IgD-negative memory B cell (primary cell): Measurements from ENCODE around the gene PLXNA3. TPM values are rescaled to one million over a fixed set of nuclear protein-coding genes. Genes with fewer than 3 reads are reported as not detected.

Experiments used
- H3K27ac Mint-ChIP-seq, 3 donors: one replicate each; pipeline ENCODE4 v1.8.0; 2020 to 2022; ENCODE audit warnings: mild to moderate bottlenecking in 3 of 3, mixed read lengths in 3 of 3, moderate library complexity in 1 of 3
- H3K27me3 Mint-ChIP-seq: one replicate; pipeline ENCODE4 v1.8.0; 2021; ENCODE audit warnings: mixed read lengths
- H3K36me3 Mint-ChIP-seq: one replicate; pipeline ENCODE4 v1.8.0; 2020; ENCODE audit warnings: mild to moderate bottlenecking, mixed read lengths
- H3K4me1 Mint-ChIP-seq, 3 donors: one replicate each; pipeline ENCODE4 v1.8.0; 2020 to 2022; ENCODE audit warnings: mixed read lengths in 3 of 3, mild to moderate bottlenecking in 1 of 3
- H3K4me3 Mint-ChIP-seq, 4 donors: one replicate each; pipeline ENCODE4 v1.8.0; 2020 to 2022; ENCODE audit warnings: mild to moderate bottlenecking in 4 of 4, mixed read lengths in 4 of 4, moderate library complexity in 3 of 4
- H3K9me3 Mint-ChIP-seq, 3 donors: one replicate each; pipeline ENCODE4 v1.8.0; 2020 to 2021; ENCODE audit warnings: mixed read lengths in 3 of 3, mild to moderate bottlenecking in 1 of 3
- polyA plus RNA-seq: library from polyadenylated mRNA; unstranded; fragments of 300-500 nt; fragmentation: Illumina TruSeq; gene quantifications from one replicate; pipeline ENCODE4 v1.2.3, GENCODE V29; 2021

PLXNA3 gene
- polyA plus RNA-seq, 1 donor from 2014 or later, result 2.7 TPM

DNA sequence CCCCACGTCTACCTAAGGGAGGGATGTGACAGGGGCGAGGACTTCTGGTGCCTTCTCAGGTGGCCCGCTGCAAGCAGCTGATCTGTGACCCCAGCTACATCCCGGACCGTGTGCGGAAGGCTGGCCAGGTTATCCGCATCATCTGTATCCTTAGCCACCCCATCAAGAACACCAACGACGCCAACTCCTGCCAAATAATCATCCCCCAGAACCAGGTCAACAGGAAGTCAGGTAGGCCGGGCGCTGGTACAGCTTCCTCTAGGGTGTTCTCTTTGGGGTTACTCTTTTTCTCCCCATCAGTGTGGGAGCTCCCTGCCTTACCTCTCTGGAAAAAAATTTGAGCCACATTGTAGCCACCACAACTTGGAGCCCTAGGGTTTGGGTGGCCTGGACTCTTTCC, 16.5 kb upstream of the PLXNA3 start:
- H3K27ac Mint-ChIP-seq, result peak overlapping the region in 1 of 3 donors; percentile 84
- H3K9me3 Mint-ChIP-seq, result no peaks in the 10 kb centered on the region
- no peaks in the 10 kb centered on the region for H3K36me3 Mint-ChIP-seq
- H3K4me1 Mint-ChIP-seq, result peaks cover 0 to 4% (median 2%) of the 10 kb centered on the region in 3 donors
- H3K4me3 Mint-ChIP-seq, result peak overlapping the region in 1 of 4 donors; percentile 20
- no peaks in the 10 kb centered on the region for H3K27me3 Mint-ChIP-seq

DNA sequence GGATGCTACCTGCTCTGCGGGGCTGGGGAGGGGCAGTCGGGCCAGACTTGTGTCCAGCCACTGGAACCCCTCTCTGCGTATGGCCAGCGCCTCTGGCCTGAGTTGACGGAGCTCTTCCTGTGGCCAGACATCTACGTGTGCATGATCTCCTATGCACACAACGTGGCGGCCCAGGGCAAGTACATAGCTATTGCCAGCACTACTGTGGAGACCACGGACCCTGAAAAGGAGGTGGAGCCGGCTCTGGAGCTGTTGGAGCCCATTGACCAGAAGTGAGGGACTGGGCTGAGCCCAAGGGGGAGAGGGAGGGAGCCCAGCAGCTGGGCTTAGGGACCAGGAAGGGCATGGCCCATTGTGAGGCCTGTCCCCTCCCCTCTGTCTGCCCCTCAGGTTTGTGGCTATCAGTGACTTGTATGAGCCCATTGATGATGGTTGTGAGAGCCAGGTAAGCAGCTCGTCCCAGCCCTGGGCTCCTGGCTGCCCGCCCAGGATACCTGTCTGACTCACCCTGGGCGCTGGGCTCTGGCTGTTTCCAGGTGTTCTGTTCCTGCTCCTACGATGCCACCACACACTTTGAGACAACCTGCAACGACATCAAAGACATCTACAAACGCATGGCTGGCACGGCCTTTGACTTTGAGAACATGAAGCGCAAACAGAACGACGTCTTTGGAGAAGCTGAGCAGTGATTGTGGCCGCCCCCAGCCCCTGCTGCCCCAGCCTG, 15.9 kb upstream of the PLXNA3 start:
- H3K4me1 Mint-ChIP-seq, result peaks cover 0 to 4% (median 2%) of the 10 kb centered on the region in 3 donors
- H3K4me3 Mint-ChIP-seq, result peak overlapping the region in 1 of 4 donors; percentile 20
- no peaks in the 10 kb centered on the region for H3K36me3 Mint-ChIP-seq
- no peaks in the 10 kb centered on the region for H3K27me3 Mint-ChIP-seq
- peak overlapping the region in 1 of 3 donors; percentile 84 for H3K27ac Mint-ChIP-seq
- no peaks in the 10 kb centered on the region for H3K9me3 Mint-ChIP-seq

DNA sequence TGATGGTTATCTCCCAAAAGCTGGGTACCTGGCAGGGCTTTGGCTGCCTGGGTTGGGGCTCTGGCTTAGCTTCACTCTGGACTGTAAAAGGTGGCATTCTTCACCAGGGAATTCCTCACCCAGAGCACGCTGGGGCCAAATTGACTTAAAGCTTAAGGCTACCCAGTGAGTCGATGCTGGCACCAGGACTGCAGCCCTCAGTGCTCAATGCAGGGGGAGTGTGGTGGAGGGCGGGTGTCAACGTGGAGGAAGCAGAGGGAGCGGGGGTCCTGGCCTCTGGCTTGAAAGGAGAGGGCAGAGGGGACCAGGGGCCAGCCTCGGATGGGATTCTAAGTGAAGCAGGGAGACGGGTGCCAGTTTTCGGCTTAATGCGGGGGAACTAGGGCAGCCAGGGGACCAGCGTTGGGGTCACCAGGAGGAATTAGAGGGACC, 14.6 kb upstream of the PLXNA3 start:
- Mint-ChIP-seq H3K9me3 (no peaks in the 10 kb centered on the region), H3K27ac (peak overlapping the region; percentile 40 to 93 (median 93))

DNA sequence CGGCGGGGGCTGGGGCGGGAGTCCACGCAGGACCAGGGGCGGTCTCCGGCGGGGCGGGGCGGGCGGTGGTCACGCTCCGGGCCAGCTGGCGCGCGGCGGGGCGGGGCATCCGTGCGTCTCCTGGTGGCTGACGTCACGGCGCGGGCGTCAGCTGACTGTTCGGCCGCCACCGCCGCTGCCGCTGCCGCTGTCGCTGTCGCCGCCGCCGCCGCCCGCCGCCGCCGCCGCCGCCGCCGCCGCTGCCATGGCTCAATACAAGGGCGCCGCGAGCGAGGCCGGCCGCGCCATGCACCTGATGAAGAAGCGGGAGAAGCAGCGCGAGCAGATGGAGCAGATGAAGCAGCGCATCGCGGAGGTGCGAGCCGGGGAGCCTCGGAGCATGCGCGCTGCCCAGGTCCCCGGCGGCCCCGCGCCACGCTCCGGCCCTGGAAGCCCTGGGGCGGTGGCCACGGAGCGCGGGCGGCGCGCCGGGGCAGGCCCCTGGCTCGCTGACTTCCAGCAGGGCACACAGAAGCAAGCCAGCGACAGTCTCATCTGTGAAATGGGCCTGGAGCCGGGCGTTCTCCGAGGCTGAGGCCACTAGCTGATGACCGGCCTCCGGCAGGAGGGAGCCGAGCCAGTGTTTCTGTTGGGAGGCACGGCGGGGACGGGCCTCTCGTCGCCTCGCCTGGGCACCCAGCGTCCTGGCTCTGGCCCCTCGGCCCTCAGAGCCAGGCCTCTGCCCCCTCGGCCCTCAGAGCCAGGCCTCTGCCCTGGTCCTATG, 13.9 kb upstream of the PLXNA3 start, which contains the start of gene FAM50A:
Gene FAM50A (plus strand): TSS at position 150 of the 763 bp plus-strand sequence. CDS start 95 bp downstream, at position 245.
- no peaks in the 10 kb centered on the region for H3K27me3 Mint-ChIP-seq
- peak within 1 kb of the TSS; percentile 72 to 85 (median 79) for H3K4me3 Mint-ChIP-seq
- H3K27ac Mint-ChIP-seq, result peak within 1 kb of the TSS; percentile 40 to 93 (median 93)
- no peaks in the 10 kb centered on the region for H3K9me3 Mint-ChIP-seq
- H3K36me3 Mint-ChIP-seq, result no peaks in the 10 kb centered on the region
- peaks cover 0 to 2% (median 0%) of the 10 kb centered on the region in 3 donors for H3K4me1 Mint-ChIP-seq

More for the DNA sequence above, 14.6 kb upstream of the PLXNA3 start:
- Mint-ChIP-seq H3K36me3 (no peaks in the 10 kb centered on the region), H3K4me1 (peaks cover 0 to 2% (median 0%) of the 10 kb centered on the region in 3 donors), H3K4me3 (peak overlapping the region; percentile 52 to 85 (median 79)), H3K27me3 (no peaks in the 10 kb centered on the region)

DNA sequence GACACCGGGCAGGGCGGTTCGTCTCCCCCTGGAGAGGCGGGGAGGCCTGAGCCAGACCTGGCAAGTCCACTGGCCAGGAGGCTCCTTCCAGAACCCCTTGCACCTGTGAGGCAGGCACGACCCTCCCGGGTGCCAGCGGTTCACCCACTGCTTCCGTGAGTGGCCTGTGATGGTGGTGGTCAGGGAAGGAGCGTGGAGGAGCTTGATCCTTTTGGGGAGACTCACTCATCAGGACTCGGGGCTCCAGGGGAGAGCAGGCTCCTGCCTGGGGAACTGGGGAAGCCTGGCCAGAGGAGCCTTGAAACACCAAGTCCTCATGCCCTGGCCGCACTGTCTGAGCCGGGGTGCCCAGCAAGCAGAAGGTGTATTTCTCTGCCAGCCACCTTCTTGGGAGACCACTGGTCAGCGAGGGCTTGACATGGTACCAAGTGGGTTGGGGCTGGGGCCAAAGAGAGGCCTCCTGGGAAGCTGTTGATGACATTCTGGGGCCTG, 13.3 kb upstream of the PLXNA3 start:
- Mint-ChIP-seq H3K36me3 (no peaks in the 10 kb centered on the region), H3K4me1 (peaks cover 0 to 2% (median 0%) of the 10 kb centered on the region in 3 donors), H3K27ac (peak overlapping the region in 1 of 3 donors; percentile 46), H3K9me3 (no peaks in the 10 kb centered on the region), H3K4me3 (peak overlapping the region; percentile 17 to 80 (median 46)), H3K27me3 (no peaks in the 10 kb centered on the region)

DNA sequence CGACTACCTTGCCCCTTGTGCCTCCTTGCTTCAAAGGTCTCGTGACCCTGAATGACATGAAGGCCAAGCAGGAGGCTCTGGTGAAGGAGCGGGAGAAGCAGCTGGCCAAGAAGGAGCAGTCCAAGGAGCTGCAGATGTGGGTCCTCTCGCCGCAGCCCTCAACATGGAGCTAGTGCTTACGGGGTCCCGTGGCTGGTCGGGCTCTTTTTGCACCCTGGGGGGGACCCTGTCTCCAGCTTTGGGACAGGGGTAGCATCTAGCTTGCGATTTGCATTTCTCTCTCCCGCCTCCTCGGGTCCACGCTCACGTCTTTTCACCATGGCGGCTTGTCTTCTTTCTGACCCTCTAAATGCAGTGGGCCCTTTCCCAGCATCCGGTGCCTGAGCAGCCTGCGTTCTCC, 12.3 kb upstream of the PLXNA3 start:
- no peaks in the 10 kb centered on the region for H3K36me3 Mint-ChIP-seq
- H3K4me3 Mint-ChIP-seq, result peak overlapping the region in 3 of 4 donors; percentile 30 to 63 (median 39)
- no peak overlapping the region for H3K27ac Mint-ChIP-seq
- no peaks in the 10 kb centered on the region for H3K27me3 Mint-ChIP-seq
- H3K4me1 Mint-ChIP-seq, result peaks cover 0 to 2% (median 0%) of the 10 kb centered on the region in 3 donors
- H3K9me3 Mint-ChIP-seq, result no peaks in the 10 kb centered on the region

DNA sequence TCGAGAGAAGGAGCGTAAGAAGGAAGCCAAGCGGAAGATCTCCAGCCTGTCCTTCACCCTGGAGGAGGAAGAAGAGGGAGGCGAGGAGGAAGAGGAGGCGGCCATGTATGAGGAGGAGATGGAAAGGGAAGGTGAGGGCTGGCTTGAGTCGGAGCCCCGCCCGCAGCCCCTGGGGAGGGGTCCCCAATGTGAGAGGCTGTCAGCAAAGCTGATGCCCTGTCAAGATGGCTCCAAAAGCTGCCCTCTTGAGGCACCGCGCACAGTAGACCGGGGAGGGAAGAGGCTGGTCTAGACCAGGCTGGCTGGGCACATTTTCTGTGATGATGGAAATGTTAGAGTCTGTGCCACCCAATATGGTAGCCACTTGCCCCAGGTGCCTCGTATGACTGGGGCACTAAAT, 11.7 kb upstream of the PLXNA3 start:
- Mint-ChIP-seq H3K27me3 (no peaks in the 10 kb centered on the region), H3K27ac (peak overlapping the region in 1 of 3 donors; percentile 25), H3K4me1 (peaks cover 0 to 2% (median 0%) of the 10 kb centered on the region in 3 donors), H3K9me3 (no peaks in the 10 kb centered on the region), H3K4me3 (peak overlapping the region in 1 of 4 donors; percentile 39), H3K36me3 (no peaks in the 10 kb centered on the region)

DNA sequence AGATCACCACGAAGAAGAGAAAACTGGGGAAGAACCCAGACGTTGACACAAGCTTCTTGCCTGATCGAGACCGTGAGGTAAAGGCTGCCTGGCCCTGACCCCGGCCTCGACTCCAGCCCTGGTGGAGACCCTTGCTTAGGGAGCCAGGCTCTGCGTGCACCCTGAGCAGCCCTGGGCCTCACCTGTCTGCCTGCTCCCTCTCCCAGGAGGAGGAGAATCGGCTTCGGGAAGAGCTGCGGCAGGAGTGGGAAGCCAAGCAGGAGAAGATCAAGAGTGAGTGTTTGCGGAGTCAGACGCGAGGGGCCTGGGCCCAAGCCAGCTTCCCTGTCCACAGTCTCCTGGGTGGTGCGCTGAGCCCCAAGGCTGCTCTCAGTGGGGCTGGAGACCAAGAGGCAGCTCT, 9.6 kb upstream of the PLXNA3 start:
- Mint-ChIP-seq H3K4me1 (peaks cover 0 to 2% (median 0%) of the 10 kb centered on the region in 3 donors), H3K4me3 (no peak overlapping the region), H3K27me3 (peaks cover 3% of the 10 kb centered on the region), H3K36me3 (peaks cover 3% of the 10 kb centered on the region), H3K9me3 (no peaks in the 10 kb centered on the region), H3K27ac (no peak overlapping the region)

DNA sequence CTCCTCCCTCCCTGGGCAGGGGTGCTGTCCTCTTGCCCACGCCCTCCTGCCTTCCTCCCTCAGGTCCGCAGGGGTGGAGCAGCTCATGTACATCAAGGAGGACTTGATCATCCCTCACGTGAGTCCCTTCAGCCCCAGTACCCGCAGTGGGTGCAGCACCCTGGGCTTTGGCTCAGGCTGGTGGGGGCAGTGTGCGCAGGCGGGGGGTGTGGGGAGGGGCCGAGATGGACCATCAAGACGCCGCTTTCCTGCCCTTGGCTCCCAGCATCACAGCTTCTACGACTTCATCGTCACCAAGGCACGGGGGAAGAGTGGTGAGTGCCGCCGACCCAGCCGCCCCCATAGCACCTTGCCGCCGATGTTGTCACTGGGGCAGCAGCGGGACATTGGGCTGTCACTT, 8.5 kb upstream of the PLXNA3 start:
- Mint-ChIP-seq H3K36me3 (peaks cover 3% of the 10 kb centered on the region), H3K4me1 (no peaks in the 10 kb centered on the region), H3K27me3 (peaks cover 3% of the 10 kb centered on the region), H3K9me3 (no peaks in the 10 kb centered on the region), H3K4me3 (no peak overlapping the region), H3K27ac (no peak overlapping the region)

DNA sequence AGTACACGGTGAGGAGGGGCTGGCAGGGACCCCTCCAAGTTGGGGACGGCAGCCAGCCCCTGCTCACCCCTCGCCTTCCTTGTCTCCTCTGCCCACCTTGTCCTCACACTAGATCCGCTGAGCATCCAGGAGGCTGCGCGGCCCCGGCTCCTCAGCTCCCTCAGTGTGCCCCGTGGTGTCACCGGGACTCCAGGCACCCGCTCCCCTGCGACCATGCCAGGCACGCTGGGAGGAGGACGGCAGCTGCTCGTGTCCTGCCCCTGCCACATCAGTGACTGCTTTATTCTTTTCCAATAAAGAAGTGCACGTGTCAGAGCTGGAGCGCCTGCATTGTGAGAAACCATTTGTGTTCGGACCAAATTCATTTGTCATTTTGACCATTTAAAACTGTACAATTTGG, 7.8 kb upstream of the PLXNA3 start:
- H3K27ac Mint-ChIP-seq, result no peak overlapping the region
- H3K4me1 Mint-ChIP-seq, result no peaks in the 10 kb centered on the region
- H3K9me3 Mint-ChIP-seq, result no peaks in the 10 kb centered on the region
- H3K4me3 Mint-ChIP-seq, result no peak overlapping the region
- peaks cover 3% of the 10 kb centered on the region for H3K36me3 Mint-ChIP-seq
- H3K27me3 Mint-ChIP-seq, result peaks cover 3% of the 10 kb centered on the region

DNA sequence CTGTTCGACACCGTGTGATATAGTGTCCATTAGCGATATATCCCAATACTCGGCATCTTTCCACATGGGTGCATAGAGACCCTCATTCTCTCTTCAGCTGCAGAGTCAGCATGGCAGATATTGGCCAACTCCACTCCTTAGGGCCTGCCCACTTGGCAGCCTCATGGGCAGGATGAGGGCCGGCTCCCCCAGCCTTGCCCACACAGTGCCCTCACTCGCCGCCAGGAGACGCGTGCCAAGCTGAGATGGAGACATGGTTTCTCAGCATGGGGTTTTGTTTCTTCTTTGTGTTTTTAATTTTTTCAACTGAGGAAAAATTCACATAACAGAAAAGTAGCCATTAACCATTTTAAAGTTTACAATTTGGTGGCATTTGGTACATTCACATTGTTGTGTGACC, 5.3 kb upstream of the PLXNA3 start:
- Mint-ChIP-seq H3K27ac (no peak overlapping the region), H3K36me3 (peaks cover 6% of the 10 kb centered on the region), H3K27me3 (peaks cover 3% of the 10 kb centered on the region), H3K4me1 (peaks cover 0 to 3% (median 3%) of the 10 kb centered on the region in 3 donors), H3K4me3 (no peak overlapping the region), H3K9me3 (no peaks in the 10 kb centered on the region)

DNA sequence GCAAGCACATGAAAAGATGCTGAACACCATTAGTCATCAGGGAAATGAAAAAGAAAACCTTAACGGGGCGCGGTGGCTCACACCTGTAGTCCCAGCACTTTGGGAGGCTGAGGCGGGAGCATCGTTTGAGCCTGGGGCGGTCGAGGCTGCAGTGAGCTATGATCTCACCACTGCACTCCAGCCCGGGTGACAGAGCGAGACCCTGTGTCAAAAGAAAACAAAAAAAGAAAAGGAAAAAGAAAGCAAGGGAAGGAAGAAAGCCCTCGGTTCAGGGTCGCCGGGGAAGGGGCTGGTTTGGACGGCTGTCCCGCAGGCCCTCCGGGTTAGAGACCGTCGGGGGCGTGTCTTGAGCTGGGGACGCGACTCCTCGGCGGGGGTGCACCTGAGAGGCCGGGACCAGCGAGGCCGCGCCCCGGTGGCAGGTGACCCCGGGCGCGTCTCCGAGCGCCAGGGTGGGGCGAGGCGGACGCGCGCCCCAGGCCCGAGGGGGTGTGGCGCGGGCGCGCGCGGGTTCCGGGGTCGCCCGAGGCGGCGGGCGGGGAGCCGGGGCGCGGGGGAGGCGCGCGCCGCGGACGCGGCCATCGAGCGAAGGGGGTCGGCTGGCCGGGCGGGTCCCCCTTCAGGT, 478 bp upstream of the PLXNA3 start:
- peaks cover 3% of the 10 kb centered on the region for H3K27me3 Mint-ChIP-seq
- peaks cover 4% of the 10 kb centered on the region for H3K36me3 Mint-ChIP-seq
- no peaks in the 10 kb centered on the region for H3K9me3 Mint-ChIP-seq
- H3K4me1 Mint-ChIP-seq, result peaks cover 0 to 7% (median 6%) of the 10 kb centered on the region in 3 donors
- H3K27ac Mint-ChIP-seq, result peak overlapping the region in 2 of 3 donors; percentile 77 to 95
- peak overlapping the region; percentile 91 to 97 (median 94) for H3K4me3 Mint-ChIP-seq

DNA sequence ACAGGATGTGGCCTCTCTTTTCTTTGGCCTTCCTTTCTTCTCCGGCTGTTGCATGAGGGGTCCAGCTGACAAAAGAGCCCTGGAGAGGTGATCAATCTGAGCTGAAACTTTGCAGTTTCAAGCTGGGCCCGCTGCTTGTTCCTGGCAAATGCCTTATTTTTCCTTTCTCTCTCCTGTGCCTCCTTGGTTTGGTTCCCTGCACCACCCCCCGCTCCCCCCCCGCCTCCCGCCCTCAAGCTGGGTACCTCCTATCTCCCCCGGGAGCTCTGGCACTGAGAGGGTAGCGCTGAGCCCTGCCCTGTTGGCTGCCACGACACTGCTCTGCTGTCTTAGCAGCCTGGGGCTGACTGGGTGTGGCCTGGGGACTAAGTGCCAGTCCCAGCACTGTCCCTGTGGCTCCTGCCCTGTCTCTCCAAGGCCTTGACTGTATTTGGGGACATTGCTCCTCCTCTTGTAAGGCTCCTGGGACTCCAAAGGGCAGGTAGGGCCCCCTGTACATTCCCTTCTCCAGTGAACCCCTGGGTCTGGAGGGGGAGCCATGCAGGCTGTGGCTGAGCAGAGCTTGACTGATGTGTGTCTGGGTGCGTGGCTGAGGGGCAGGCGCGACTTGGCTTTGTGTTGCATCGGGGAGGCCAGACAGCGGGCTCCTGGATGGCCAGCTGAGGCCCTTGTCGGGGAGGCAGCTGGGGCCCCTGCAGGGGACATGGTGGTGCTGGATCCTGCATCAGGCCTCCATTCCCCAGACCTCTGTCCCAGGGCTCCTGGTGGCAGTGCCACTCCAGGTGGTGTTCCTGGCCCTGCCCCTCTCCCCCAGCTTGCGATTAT, 1.1 kb downstream of the PLXNA3 start:
- H3K9me3 Mint-ChIP-seq, result no peaks in the 10 kb centered on the region
- H3K27ac Mint-ChIP-seq, result peak overlapping the region in 2 of 3 donors; percentile 73 to 77
- H3K36me3 Mint-ChIP-seq, result peaks cover 3% of the 10 kb centered on the region
- H3K27me3 Mint-ChIP-seq, result no peaks in the 10 kb centered on the region
- H3K4me1 Mint-ChIP-seq, result peaks cover 0 to 8% (median 6%) of the 10 kb centered on the region in 3 donors
- H3K4me3 Mint-ChIP-seq, result peak overlapping the region; percentile 74 to 91 (median 86)

DNA sequence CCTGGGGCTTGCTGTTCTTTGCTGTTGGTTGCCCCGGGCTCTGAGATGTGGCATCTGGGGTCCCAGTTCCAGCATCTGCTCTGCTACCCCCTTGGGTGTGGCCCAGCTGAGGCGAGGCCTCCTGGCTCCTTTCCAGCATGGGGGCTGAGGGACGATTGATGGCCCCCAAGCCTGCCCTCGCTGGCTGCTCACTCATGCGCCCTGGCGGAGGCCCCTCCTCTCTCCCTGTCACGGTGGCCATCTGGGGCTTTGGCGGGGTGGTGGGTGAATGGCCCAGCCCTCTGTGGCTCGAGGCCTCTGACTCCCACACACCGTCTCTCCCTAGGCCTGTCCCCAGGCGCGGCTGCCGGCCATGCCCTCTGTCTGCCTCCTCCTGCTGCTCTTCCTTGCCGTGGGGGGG, 1.8 kb downstream of the PLXNA3 start:
- Mint-ChIP-seq H3K27ac (no peak overlapping the region), H3K9me3 (no peaks in the 10 kb centered on the region), H3K27me3 (no peaks in the 10 kb centered on the region), H3K4me3 (peak overlapping the region in 3 of 4 donors; percentile 49 to 91 (median 74)), H3K36me3 (peaks cover 3% of the 10 kb centered on the region), H3K4me1 (peaks cover 0 to 8% (median 6%) of the 10 kb centered on the region in 3 donors)
